ENCODE data around the gene MUC6.

The MUC6 gene

DNA sequence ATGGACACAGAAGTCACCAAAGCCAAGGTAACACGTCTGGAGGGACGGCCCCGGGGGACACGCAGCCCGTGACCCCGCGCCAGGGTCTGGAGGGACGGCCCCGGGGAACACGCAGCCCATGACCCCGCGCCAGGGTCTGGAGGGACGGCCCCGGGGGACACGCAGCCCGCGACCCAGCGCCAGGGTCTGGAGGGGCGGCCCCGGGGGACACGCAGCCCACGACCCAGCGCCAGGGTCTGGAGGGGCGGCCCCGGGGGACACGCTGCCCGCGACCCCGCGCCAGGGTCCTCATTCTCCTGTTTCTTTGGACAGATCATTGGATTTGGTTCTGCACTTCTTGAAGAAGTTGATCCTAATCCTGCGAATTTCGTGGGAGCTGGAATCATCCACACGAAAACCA is 27.1 kb downstream of the MUC6 start:
- no peak for DNase-seq (ENCODE audit: low read depth in 2 of 2, low spot score in 1 of 2)

DNA sequence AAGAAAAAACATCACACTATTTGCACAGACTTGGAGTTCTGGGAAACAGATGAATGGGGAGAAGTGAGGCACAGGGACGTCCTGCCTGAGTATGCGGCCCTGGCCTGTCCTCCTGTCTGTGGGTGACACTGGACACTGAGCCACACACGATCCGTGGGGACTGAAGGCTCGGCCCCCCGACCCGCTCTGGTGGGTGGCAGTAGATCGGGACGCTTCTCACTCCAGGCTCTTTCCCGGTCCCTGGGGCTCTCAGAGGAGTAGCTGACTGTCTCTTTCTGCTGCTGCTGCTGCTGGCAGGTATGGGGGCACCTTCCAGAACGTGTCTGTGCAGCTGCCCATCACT is 27.7 kb downstream of the MUC6 start:
- DNase-seq (ENCODE audit: low read depth in 2 of 2, low spot score in 1 of 2) = no peak

DNA sequence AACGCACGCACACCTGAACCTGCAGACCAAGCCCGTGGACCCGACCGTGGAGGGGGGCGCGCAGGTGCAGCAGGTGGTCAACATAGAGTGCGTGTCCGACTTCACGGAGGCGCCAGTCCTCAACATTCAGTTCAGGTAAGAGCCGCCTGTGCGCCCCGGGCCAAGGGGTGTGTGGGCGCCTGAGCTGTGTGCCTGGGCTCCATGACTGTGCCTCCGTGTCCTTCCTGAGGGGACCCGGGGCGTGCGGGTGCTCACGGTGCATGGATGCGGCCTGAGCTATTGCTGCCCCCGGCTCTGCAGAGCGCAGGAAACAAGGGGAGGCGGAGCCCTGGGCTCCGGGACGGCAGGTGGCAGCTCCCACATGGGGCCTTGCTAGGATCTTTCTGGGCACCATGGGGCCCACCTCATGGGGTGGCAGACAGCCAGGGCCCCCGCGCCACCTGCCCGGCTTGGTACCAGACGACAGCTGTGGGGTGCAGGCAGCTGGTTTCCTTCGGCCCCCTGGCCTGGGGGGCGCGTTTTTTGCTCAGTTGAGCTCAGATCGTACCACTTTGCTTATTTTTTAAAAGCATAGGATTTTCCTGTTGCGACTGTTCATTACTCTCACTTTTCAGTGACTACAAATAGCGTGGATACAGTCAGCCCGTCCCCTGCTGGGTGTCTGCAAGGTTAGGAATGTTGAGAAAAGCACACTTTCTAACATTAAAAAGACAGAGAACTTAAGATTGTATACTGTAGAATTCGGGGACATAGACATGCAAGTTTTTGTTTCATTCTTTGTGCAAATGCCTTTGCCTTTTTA is 28.3 kb downstream of the MUC6 start:
- DNase-seq (ENCODE audit: low read depth in 2 of 2, low spot score in 1 of 2) = no peak

DNA sequence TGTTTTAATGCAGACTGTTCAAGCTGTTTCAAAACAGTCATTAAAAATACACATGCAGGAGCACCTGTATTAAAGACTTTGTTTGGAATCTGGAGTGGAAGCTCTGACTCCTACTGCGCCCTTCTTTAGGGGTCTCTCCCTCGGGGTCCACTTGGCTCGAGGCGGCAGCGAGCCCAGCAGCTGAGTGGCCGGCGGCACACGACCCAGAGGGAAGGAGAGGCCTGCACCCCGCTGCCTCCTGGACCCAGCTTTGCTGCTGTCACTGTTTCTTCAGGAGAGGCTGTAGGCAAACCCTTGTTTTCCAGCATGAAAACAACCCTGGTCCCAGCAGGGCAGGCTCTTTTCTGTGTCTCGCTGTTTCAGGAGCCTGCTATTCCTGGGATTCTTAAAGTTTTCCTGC is 29.2 kb downstream of the MUC6 start:
- no peak for DNase-seq (ENCODE audit: low read depth in 2 of 2, low spot score in 1 of 2)

DNA sequence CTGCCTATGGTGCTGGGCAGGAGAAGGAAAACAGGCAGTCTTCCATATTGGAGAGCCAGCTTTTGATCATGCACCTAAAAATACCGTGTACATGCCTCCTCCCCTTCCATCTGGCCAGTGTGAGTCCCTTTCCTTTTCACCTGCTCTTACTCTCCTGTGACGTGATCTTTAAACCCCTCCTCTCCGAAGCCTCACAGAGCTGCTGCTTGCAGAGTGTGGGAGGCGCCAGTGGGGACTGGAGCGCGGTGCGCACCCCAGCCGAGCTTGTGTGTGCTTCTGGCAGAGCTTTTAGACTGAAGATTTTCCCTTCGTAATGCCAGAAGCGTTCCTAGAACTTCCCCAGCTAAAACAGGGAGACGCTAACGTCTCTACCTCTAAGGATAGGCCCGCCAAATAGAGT is 29.8 kb downstream of the MUC6 start:
- DNase-seq (ENCODE audit: low read depth in 2 of 2, low spot score in 1 of 2) = no peak

DNA sequence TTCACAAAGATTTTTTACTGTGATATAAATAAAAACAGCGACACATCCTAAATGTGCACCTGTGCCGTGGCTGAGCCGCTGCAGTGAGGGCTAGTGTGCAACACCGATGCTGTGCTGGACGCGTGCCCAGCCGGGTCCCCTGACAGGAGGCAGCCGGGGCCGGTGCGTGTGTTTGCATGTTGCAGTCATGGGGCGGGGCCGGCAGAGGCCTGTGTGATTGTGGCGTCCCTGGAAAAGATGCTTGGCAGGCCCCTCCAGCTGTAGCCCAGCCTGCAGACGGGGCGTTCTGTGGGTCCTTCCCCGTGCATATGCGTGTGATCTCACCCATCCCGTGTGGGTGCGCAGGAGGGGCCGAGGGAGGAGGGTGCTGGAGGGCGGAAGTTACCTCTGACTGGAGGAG is 30.6 kb downstream of the MUC6 start:
- no peak for DNase-seq (ENCODE audit: low read depth in 2 of 2, low spot score in 1 of 2)

DNA sequence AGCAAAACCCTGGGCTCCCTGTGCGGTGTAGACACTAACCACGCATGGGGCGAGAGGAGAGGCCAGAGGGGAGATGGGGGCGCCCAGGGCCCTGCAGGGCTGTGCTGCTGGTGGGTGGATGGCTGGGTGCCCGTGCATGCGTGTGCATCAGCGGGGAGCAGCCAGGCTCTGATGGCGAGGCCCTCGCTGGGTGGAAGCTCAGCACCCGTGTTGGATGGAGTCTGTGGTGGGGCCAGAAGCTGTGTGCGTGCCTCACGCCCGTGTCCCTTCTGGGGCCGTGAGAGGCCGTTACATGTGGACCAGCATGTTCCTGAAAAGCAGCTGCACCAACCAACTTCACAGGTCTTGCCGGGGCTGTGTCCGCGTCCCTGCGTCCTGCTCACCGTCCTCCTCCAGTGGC is 33.4 kb downstream of the MUC6 start:
- no peak for DNase-seq (ENCODE audit: low read depth in 2 of 2, low spot score in 1 of 2)

DNA sequence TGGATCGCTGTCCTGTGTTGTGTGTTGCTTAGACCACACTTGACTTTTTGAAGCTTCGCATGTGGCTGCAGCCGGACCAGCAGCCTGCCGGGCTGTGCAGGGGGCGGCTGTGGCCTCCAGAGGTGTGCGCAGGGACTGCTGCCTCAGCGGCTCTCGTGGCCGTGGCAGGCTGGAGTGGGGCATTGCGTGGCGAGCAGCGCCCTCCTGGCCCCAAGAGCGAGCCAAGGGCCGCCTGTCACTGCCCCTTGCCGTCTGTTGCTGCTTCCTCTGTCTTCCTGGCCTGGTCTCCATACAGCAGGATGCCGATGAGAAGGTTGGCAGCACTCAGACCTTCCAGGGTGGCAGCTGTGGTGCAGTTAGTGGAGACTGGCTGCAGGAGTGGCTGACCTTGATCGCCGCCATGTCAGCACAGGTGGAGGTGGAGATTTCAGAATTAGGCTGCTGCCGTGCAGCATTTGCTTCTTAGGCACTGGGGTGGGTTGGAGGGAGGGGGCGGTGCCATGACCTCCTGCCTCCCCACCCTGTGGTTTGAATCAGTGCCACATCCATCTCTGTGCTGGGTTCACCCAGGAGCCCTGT is 34.0 kb downstream of the MUC6 start:
- no peak for DNase-seq (ENCODE audit: low read depth in 2 of 2, low spot score in 1 of 2)

DNA sequence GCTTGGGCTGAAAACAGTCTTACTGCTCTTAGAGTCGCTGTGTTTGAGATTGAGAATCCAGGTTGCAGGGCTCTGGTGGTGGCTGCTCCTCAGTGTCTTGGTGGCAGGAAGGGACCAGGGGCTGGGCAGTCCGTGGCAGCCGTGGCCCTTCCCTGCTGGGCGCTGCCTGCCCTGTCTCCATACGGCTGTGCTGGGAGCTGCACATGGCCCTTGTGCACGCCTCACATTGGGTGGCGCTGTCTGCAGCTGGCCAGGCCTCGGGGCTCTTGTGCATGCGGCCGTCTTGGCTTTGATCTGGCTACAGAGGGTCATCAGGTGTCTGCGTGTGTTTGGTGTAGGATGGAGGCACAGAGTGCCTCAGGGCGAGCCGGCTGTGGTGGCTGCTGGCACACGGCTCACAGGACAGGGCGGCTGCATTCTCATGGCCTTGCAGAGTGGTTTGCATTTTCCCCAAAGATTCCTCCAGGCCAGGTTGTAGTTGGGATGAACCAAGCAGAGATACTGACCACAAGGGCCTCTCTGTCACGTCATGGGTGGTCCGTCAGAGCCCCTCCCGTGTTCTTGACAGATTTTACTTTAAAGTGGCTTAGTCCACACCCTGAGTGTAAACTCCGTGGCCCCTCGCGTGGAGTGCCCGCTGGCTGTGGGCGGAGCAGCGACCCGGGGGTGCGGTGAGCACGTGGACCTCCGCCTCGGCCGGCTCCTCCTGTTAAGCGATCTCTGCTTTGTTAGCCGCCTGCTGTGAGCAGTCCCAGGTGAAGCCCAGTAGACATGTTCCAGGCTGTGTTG is 34.7 kb downstream of the MUC6 start:
- no peak for DNase-seq (ENCODE audit: low read depth in 2 of 2, low spot score in 1 of 2)

DNA sequence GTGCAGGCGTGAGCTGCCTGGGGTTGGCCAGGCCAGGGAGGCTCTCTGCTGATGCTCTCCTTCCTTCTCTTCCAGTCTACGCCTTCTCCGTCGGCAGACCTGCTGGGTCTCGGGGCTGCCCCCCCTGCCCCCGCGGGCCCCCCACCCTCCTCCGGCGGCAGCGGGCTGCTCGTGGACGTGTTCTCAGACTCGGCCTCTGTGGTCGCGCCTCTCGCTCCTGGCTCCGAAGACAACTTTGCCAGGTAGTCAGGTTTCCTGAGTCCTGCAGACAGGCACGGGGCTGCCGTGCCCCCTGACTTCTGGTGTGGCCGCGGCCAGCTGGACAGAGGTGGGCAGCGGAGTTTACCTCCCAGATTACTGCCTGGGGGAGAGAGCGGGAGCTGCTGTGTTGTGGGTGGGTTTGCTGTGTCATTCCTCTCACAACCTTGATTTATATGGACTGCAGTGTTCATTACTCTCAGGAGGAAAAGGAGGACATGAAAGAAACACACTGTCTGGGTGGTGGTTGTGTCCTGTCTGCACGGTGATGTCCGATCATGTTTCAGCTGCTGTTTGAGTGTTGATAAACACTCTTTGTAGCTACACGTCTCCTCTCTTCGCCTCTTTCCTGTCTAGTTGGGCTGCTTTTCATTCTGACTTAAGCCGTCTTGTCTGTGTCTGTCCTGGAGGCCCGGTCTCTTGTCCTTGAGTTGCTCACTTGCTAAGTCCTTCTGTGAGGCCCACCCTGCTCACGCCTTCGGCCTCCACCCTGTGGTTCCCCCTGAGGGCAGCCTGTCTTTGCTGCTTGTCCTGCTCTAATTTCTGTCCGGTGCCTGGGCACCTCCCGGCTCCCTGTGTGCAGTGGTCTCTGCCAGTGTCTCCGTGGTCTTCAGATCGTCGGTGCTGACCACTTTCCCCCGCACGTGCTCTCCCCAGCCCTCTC is 35.9 kb downstream of the MUC6 start:
- DNase-seq (ENCODE audit: low read depth in 2 of 2, low spot score in 1 of 2) = no peak

DNA sequence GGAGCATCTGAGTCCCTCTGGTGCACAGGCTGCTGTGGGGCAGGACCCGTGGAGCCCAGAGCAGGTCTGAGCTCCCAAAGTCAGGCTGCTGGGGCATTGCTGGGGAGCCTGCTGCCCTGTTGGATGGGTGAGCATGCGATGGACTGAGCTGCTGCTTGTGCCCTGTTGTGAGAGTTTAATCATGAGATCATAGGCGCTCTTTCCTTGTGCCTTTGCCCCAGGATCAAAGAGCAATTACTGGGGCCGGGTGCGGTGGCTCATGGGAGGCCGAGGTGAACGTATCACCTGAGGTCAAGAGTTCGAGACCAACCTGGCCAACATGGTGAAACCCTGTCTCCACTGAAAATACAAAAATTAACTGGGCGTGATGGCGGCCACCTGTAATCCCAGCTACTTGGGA is 37.5 kb downstream of the MUC6 start:
- no peak for DNase-seq (ENCODE audit: low read depth in 2 of 2, low spot score in 1 of 2)

DNA sequence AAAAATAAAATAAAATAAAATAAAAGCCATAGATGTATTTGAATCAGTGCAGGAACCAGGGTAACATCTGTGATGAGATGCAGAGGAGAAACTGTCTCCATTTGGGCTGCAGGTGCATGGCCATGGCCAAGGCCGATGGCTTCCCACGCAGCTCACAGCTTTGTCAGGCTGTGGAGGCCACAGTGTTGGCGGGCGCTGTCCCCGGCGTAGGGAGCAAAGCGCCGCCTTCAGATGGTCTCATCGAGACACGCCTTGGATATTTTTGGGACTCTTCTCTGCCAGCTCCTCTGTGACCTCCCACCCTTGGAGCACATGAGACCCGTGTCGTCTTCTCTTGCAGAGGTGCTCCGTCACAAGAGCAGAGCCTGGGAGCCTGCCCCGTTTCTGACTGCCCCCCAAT is 38.6 kb downstream of the MUC6 start:
- no peak for DNase-seq (ENCODE audit: low read depth in 2 of 2, low spot score in 1 of 2)

DNA sequence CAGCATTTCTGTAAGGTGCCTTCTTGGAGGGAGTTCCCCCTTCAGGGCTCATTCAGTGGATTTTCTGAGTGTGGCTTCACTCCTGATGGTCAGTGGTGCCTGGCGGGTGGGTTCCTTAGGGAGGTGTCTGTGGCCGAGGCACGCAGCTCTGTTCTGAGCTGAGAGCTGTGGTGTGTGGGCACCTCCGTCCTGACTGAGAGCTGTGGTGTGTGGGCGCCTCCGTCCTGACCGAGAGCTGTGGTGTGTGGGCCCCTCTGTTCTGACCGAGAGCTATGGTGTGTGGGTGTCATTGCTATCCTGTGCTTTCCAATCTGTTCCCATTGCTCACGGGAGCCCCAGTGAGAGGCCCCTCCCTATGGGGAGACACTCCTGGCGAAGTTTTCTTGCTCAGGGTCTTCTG is 39.8 kb downstream of the MUC6 start:
- DNase-seq (ENCODE audit: low read depth in 2 of 2, low spot score in 1 of 2) = no peak

DNA sequence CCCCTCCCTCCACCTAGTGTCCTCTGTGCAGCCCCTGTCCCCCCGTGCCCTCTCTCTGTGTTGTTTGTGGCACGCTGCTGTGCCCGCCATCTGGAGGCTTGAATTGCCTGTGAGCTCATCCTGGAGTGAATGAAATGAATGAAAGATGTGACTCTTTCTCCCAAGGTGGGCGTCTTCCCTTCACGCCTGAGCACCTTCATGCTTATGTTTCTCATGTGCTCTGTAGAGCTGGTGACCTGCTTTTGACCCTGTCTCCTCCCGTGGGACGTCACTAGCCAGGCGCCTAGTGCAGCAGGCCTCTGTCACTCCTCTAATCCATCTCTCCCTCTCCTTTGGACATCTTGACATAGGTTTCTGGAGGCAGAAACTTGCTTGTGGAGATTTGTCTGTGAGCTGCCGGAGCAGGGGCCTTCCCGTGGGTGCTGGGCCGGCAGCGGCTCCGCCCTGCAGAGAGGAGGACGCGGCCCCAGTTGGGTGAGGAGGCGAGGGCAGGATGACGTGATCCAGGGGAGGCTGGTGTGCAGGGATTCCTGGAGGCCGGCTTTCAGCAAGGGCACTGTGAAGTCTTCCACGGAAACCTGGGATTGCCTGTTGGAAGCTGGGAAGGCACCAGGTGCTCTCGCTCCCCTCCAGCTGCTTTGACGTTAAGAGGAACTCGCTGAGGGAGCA is 40.6 kb downstream of the MUC6 start:
- DNase-seq (ENCODE audit: low read depth in 2 of 2, low spot score in 1 of 2) = no peak

DNA sequence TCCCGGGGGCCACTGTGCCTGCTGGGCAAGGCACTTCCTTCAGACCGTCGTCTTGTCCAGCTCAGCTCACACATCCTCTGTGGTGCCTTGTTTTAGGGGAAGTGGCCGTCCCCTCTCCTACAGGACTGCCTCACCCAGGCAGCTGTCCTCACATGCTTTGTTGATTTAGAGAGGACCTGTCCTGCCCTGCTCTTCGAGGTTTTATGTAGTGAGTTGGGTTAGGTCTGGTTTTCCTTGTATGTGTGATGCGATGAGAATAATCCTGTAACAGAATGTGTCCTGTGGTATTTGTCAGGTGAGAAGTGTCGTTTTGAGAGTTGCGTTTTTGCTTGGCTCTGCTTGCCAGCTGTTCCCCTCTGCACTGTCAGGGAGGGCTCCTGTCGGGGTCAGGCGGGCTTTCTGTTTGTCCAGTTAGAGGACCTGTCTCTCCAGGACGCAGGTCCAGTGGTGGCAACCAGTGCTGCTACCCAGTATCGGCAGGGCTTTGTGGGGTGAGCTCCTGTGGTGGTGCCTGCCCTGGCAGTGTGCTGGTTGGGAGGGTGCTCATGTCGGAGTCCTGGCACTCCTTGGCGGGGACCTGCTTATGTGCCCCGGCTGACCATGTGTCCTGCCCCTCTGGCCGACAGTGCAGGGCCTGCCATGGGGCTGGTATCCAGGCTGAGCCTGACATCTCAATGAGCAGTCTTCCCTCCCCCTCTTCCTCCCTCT is 41.3 kb downstream of the MUC6 start:
- DNase-seq (ENCODE audit: low read depth in 2 of 2, low spot score in 1 of 2) = no peak

DNA sequence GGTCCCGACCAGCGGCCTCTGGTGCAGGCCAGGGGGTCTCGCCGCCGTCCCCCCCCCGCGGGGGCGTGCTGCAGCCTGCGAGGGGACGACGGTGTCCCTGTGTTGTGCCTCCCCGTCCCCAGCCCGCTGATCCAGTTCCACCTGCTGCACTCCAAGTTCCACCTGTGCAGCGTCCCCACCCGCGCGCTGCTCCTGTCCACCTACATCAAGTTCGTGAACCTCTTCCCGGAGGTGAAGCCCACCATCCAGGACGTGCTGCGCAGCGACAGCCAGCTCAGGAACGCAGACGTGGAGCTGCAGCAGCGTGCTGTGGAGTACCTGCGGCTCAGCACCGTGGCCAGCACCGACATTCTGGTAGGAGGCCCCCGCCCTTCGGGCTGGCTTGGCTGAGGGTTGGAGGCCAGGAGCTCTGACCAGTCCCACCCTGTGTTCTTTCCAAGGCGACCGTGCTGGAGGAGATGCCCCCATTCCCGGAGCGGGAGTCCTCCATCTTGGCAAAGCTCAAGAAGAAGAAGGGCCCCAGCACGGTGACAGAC is 42.8 kb downstream of the MUC6 start:
- DNase-seq (ENCODE audit: low read depth in 2 of 2, low spot score in 1 of 2) = no peak

DNA sequence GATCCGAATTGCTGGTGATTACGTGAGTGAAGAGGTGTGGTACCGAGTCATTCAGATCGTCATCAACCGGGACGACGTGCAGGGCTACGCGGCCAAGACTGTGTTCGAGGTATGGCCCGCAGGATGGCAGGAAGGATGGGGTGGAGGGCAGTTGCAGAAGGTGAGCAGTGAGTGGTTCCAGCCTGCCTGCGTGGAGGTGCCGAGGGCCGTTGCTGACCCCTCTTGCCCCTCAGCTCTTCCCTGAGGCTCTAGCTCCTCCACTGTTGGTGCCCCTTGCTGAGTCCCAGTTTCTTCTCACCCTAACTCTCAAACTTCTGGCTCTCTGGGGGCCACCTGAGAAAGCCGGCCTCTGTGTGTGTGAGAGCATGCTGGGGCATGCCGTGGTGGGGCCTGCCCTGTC is 43.9 kb downstream of the MUC6 start:
- no peak for DNase-seq (ENCODE audit: low read depth in 2 of 2, low spot score in 1 of 2)

DNA sequence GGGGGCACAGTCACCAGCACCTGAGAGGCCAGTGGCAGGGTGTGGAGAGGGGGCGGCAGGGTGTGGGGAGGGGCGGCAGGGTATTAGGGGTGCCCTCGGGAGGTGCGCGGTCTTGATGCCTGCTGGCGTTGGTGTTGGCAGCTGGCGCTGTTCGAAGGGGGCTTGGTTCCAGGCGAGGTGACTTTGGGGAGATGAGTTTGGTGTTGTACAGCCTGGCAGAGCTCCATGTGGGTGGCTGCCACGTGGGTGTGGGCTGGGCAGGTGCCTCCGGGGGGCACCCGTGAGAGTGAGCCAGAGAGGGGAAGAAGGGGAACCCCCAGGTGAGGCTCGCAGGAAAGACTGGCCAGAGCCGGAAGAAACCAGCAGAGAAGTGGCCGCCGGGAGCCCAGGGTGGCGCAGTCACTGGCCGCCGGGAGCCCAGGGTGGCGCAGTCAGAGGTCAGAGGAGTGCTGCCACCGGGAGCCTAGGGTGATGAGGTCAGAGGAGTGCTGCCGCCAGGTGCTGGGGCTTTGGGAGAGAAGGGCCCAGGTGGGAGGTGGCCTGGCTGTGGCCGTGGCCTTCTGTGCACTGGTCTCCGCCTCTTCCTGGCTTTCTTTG is 44.7 kb downstream of the MUC6 start:
- DNase-seq (ENCODE audit: low read depth in 2 of 2, low spot score in 1 of 2) = no peak

DNA sequence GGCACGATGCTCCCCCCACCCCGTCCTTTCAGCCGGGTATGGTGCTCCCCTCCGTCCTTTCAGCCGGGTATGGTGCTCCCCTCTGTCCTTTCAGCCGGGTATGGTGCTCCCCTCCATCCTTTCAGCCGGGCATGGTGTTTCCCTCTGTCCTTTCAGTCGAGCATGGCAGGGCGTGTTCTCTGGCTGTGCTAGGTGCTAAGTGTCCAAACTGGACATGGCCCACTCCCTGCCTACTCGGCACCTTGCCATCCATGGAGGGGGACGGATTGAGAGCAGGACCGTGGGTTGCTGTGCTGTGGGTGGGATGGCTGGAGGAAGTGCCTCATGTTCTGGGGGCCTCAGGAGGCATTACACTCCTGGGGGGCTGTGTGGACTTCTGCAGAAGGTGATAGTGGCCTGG is 45.5 kb downstream of the MUC6 start:
- no peak for DNase-seq (ENCODE audit: low read depth in 2 of 2, low spot score in 1 of 2)

DNA sequence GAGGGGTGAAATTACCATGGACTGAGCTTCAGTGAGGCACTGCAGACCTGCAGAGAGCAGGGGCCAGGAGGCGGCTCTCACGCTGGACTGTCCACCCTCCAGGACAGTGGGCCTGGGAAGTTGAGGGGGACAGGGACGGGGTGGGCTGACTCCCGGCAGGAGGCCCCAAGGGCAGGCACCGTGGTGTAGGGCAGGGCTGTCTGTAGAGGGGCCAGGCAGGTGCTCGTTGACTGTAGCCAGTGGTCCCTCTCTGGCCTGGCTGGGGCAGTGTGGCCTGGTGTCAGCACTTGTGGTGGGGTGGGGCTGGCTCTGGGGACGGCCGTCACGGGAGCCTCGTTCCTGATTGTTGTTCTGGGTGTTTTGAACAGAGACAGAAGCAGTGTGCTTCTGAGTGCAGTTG is 46.4 kb downstream of the MUC6 start:
- no peak for DNase-seq (ENCODE audit: low read depth in 2 of 2, low spot score in 1 of 2)

All from stimulated activated CD8-positive, alpha-beta memory T cell treated with anti-CD3 and anti-CD28 coated beads, Interleukin-4, amount 100 ng/mL, for 1 hour (primary cell).